ENCODE results near the gene SLC15A4. TPM values are rescaled to one million over a fixed set of nuclear protein-coding genes. Genes with fewer than 3 reads are reported as not detected.
A peak's percentile ranks its signal among the peaks of the same experiment; 100 is the strongest.

SLC15A4 gene
- total RNA-seq, 1 donor from 2014 or later = 11.9 TPM

DNA sequence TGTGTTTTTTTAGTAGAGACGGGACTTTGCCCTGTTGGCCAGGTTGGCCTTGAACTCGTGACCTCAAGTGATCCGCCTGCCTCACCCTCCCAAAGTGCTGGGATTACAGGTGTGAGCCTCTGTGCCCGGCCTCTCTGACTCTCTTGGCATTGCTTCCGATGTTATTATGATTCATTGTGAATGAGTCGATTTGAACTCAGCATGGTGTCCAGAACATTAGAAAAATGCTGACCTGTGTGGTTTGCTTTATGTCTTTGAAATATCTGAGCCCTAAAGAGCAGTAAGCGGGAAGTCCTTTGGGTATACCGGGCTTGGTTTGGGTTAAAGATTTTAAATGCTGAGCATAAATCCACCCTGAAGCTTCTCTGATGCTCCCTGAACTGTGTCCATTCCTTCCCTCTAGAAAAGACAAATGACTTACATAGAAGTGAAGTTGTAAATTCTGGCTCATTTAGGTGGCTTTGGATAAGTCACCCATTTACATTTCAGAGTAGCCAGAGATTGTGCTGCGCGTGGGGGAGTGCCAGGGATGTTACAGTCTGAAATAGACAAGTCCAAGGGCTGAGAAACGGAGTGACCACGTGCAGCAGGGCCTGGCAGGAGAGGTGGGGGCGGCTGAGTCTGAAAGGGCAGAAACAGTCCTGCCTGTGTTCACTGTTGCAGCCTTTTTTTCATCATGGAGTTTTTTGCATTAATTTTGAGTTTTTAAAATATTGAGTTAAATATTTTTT, 39.6 kb downstream of the SLC15A4 start:
- no peak overlapping the region for H3K4me3 Mint-ChIP-seq (ENCODE audit: unreplicated experiment)
- no peak overlapping the region for H2AFZ ChIP-seq (ENCODE audit: low read depth, low read length)
- TF ChIP-seq, protein P1, sequence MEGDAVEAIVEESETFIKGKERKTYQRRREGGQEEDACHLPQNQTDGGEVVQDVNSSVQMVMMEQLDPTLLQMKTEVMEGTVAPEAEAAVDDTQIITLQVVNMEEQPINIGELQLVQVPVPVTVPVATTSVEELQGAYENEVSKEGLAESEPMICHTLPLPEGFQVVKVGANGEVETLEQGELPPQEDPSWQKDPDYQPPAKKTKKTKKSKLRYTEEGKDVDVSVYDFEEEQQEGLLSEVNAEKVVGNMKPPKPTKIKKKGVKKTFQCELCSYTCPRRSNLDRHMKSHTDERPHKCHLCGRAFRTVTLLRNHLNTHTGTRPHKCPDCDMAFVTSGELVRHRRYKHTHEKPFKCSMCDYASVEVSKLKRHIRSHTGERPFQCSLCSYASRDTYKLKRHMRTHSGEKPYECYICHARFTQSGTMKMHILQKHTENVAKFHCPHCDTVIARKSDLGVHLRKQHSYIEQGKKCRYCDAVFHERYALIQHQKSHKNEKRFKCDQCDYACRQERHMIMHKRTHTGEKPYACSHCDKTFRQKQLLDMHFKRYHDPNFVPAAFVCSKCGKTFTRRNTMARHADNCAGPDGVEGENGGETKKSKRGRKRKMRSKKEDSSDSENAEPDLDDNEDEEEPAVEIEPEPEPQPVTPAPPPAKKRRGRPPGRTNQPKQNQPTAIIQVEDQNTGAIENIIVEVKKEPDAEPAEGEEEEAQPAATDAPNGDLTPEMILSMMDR (IDR thresholded peaks at IDR 0.05; ENCODE audit: insufficient read depth, low read depth, low read length) = no peak
- TF ChIP-seq EZH2 (IDR thresholded peaks at IDR 0.05; ENCODE audit: insufficient read depth, low read length) = no peak
- H3K9ac ChIP-seq (ENCODE audit: low read length) = peak overlapping the region; percentile 49
- H3K4me3 ChIP-seq (ENCODE audit: insufficient read depth, low read depth, low read length) = no peak overlapping the region
- no peaks in the 10 kb centered on the region for H3K36me3 ChIP-seq (ENCODE audit: insufficient read depth, low read length)
- peaks cover 9% of the 10 kb centered on the region for H3K9me3 Mint-ChIP-seq (ENCODE audit: unreplicated experiment)
- H3K27ac Mint-ChIP-seq (ENCODE audit: unreplicated experiment) = no peak overlapping the region
- peaks cover 12% of the 10 kb centered on the region for H3K4me1 ChIP-seq (ENCODE audit: insufficient read depth, low read length)
- H3K27me3 Mint-ChIP-seq (ENCODE audit: low read depth, unreplicated experiment) = peaks cover 2% of the 10 kb centered on the region
- no peaks in the 10 kb centered on the region for H3K9me3 ChIP-seq (ENCODE audit: insufficient read depth, low read depth, low read length)
- H4K20me1 ChIP-seq (ENCODE audit: insufficient read depth, low read length) = no peaks in the 10 kb centered on the region
- no peaks in the 10 kb centered on the region for H3K79me2 ChIP-seq (ENCODE audit: insufficient read depth, low read length)
- H3K4me1 Mint-ChIP-seq (ENCODE audit: low read depth, unreplicated experiment) = no peaks in the 10 kb centered on the region
- DNase-seq (ENCODE audit: low read depth) (peak; percentile 18), FAIRE-seq (no peak)
- H3K27ac ChIP-seq (ENCODE audit: low read depth, low read length) = no peak overlapping the region
- peak overlapping the region; percentile 58 for H3K4me2 ChIP-seq (ENCODE audit: low read length)
- H3K27me3 ChIP-seq (ENCODE audit: insufficient read depth, low read length) = no peaks in the 10 kb centered on the region
- H3K36me3 Mint-ChIP-seq (ENCODE audit: low read depth, unreplicated experiment) = no peaks in the 10 kb centered on the region

DNA sequence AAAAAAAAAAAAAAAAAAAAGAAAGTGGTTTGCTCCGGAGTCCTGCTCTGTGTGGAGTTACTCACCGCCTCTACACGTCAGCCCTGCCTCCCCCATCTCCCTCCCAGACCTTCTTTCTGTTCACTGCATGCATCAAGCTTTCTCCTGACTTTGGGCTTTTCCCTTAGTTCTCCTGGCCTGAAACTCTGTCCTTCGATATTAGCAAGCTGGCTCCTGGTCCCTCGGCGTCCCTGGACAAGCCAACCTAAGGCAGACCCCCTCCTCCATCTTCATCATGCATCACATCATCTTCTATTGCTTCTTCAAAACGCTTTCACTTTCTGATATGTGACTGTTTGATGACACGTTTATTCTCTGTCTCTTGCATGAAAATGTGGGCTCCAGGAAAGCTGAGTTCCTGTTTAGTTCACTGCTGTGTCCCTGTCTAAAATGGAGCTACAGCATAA, 40.6 kb downstream of the SLC15A4 start:
- Histone ChIP-seq H2AFZ (ENCODE audit: low read depth, low read length) (peak overlapping the region; percentile 57), H3K9ac (ENCODE audit: low read length) (peak overlapping the region; percentile 24), H3K79me2 (ENCODE audit: insufficient read depth, low read length) (no peaks in the 10 kb centered on the region), H3K27me3 (ENCODE audit: insufficient read depth, low read length) (no peaks in the 10 kb centered on the region), H3K9me3 (ENCODE audit: insufficient read depth, low read depth, low read length) (no peaks in the 10 kb centered on the region), H3K4me1 (ENCODE audit: insufficient read depth, low read length) (peaks cover 12% of the 10 kb centered on the region), H4K20me1 (ENCODE audit: insufficient read depth, low read length) (no peaks in the 10 kb centered on the region), H3K36me3 (ENCODE audit: insufficient read depth, low read length) (no peaks in the 10 kb centered on the region), H3K4me2 (ENCODE audit: low read length) (peak overlapping the region; percentile 75), H3K27ac (ENCODE audit: low read depth, low read length) (no peak overlapping the region), H3K4me3 (ENCODE audit: insufficient read depth, low read depth, low read length) (no peak overlapping the region)
- no peak for TF ChIP-seq EZH2 (IDR thresholded peaks at IDR 0.05; ENCODE audit: insufficient read depth, low read length)
- TF ChIP-seq, protein P1 (IDR thresholded peaks at IDR 0.05; ENCODE audit: insufficient read depth, low read depth, low read length) = no peak
- H3K4me3 Mint-ChIP-seq (ENCODE audit: unreplicated experiment) = no peak overlapping the region
- H3K27me3 Mint-ChIP-seq (ENCODE audit: low read depth, unreplicated experiment) = peaks cover 2% of the 10 kb centered on the region
- no peaks in the 10 kb centered on the region for H3K36me3 Mint-ChIP-seq (ENCODE audit: low read depth, unreplicated experiment)
- DNase-seq (ENCODE audit: low read depth) (peak; percentile 14), FAIRE-seq (no peak)
- peaks cover 11% of the 10 kb centered on the region for H3K9me3 Mint-ChIP-seq (ENCODE audit: unreplicated experiment)
- no peak overlapping the region for H3K27ac Mint-ChIP-seq (ENCODE audit: unreplicated experiment)
- no peaks in the 10 kb centered on the region for H3K4me1 Mint-ChIP-seq (ENCODE audit: low read depth, unreplicated experiment)

DNA sequence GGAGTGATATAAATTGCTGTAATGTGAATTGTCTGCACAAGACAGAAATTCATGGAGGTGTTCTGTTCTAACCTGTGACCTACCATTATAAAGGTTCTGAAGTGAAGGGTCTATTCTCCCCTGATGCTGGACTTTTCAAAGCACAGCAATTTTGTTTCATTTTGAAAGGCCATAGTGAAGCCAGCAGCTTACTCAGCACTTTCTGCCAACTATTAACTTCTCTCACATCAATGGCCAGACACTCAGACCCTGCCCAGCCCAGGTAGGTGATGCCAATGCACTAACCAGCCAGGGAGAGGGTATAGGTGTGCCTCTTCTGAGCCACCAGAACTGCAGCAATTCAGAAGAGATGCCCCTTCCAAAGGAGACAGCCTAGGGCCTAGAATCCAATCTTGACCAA, 43.9 kb downstream of the SLC15A4 start:
- Histone ChIP-seq H3K4me1 (ENCODE audit: insufficient read depth, low read length) (peaks cover 12% of the 10 kb centered on the region), H3K27ac (ENCODE audit: low read depth, low read length) (no peak overlapping the region), H3K9me3 (ENCODE audit: insufficient read depth, low read depth, low read length) (no peaks in the 10 kb centered on the region), H3K36me3 (ENCODE audit: insufficient read depth, low read length) (no peaks in the 10 kb centered on the region), H3K4me2 (ENCODE audit: low read length) (no peak overlapping the region), H3K79me2 (ENCODE audit: insufficient read depth, low read length) (no peaks in the 10 kb centered on the region), H2AFZ (ENCODE audit: low read depth, low read length) (no peak overlapping the region), H3K4me3 (ENCODE audit: insufficient read depth, low read depth, low read length) (no peak overlapping the region), H3K9ac (ENCODE audit: low read length) (no peak overlapping the region), H4K20me1 (ENCODE audit: insufficient read depth, low read length) (no peaks in the 10 kb centered on the region), H3K27me3 (ENCODE audit: insufficient read depth, low read length) (no peaks in the 10 kb centered on the region)
- Mint-ChIP-seq H3K9me3 (ENCODE audit: unreplicated experiment) (peaks cover 10% of the 10 kb centered on the region), H3K4me3 (ENCODE audit: unreplicated experiment) (no peak overlapping the region), H3K36me3 (ENCODE audit: low read depth, unreplicated experiment) (no peaks in the 10 kb centered on the region), H3K4me1 (ENCODE audit: low read depth, unreplicated experiment) (no peaks in the 10 kb centered on the region), H3K27ac (ENCODE audit: unreplicated experiment) (no peak overlapping the region), H3K27me3 (ENCODE audit: low read depth, unreplicated experiment) (peaks cover 2% of the 10 kb centered on the region)
- DNase-seq (ENCODE audit: low read depth) = no peak
- FAIRE-seq = no peak
- no peak for TF ChIP-seq EZH2 (IDR thresholded peaks at IDR 0.05; ENCODE audit: insufficient read depth, low read length)
- TF ChIP-seq, protein P1 (IDR thresholded peaks at IDR 0.05; ENCODE audit: insufficient read depth, low read depth, low read length) = no peak

All from astrocyte (in vitro differentiated cells and primary cell).